Hepatocyte (in vitro differentiated cells): ENCODE data around the gene CASKIN2.

Experiments used
- CTCF ChIP-seq: fragments of 200-600 bp; sonication (generic); IDR thresholded peaks from 2 replicates; pipeline ENCODE4 v1.5.1; 2016; ENCODE audit warnings: antibody characterized with exemption, mild to moderate bottlenecking; ENCODE audit not compliant: poor library complexity
- EZH2phosphoT487 ChIP-seq: fragments of 200-600 bp; sonication (generic); IDR thresholded peaks from one replicate; pipeline ENCODE4 v1.6.1; 2018; ENCODE audit warnings: antibody characterized with exemption, mild to moderate bottlenecking, low read depth, moderate library complexity; ENCODE audit not compliant: unreplicated experiment, severe bottlenecking

GRCh38 chr17:75478508-75478907, 36.8 kb downstream of the CASKIN2 start:
- TF ChIP-seq CTCF, result no peak
- TF ChIP-seq EZH2phosphoT487, result no peak
